Epidermal melanocyte (primary cell): ENCODE measurements around the gene PHF1.

ENCODE experiments used
- DNase-seq: peaks from one replicate; pipeline ENCODE4 v3.0.0; 2011; ENCODE audit warnings: low spot score; ENCODE audit not compliant: insufficient read length

The PHF1 gene

GRCh38 chr6:33430991-33431879, 20.4 kb downstream of the PHF1 start:
- peak; percentile 90 for DNase-seq

- DNase-seq, result no peak
Observed at GRCh38 chr6:33431880-33432541, 21.2 kb downstream of the PHF1 start.

- DNase-seq, result no peak
Observed at GRCh38 chr6:33432546-33432945, 21.7 kb downstream of the PHF1 start.

GRCh38 chr6:33433001-33433543, 22.3 kb downstream of the PHF1 start:
- no peak for DNase-seq

GRCh38 chr6:33433544-33434191, 22.9 kb downstream of the PHF1 start:
- DNase-seq, result no peak

- DNase-seq, result no peak
Observed at GRCh38 chr6:33434961-33435360, 24.1 kb downstream of the PHF1 start.

GRCh38 chr6:33437666-33438065, 26.9 kb downstream of the PHF1 start:
- DNase-seq, result no peak

GRCh38 chr6:33438978-33439594, 28.3 kb downstream of the PHF1 start:
- no peak for DNase-seq

GRCh38 chr6:33439956-33440648, 29.3 kb downstream of the PHF1 start:
- DNase-seq, result no peak

GRCh38 chr6:33440649-33441309, 30.0 kb downstream of the PHF1 start:
- DNase-seq, result no peak

- no peak for DNase-seq
Observed at GRCh38 chr6:33441457-33441856, 30.6 kb downstream of the PHF1 start.

GRCh38 chr6:33442283-33442682, 31.5 kb downstream of the PHF1 start:
- no peak for DNase-seq

- no peak for DNase-seq
Observed at GRCh38 chr6:33443025-33443424, 32.2 kb downstream of the PHF1 start.

- no peak for DNase-seq
Observed at GRCh38 chr6:33443619-33444504, 33.0 kb downstream of the PHF1 start.

- no peak for DNase-seq
Observed at GRCh38 chr6:33445119-33445603, 34.3 kb downstream of the PHF1 start.

GRCh38 chr6:33446356-33446755, 35.5 kb downstream of the PHF1 start:
- no peak for DNase-seq

GRCh38 chr6:33450434-33450833, 39.6 kb downstream of the PHF1 start:
- no peak for DNase-seq

- DNase-seq, result no peak
Observed at GRCh38 chr6:33451606-33452005, 40.8 kb downstream of the PHF1 start.

GRCh38 chr6:33452496-33452895, 41.7 kb downstream of the PHF1 start:
- no peak for DNase-seq
